Endothelial cell of umbilical vein (primary cell): ENCODE results near the gene INHBC. TPM values are rescaled to one million over a fixed set of nuclear protein-coding genes. Genes with fewer than 3 reads are reported as not detected.

Experiments
- Bru-seq: library from RNA; stranded (reverse); fragments of 400-500 nt; gene quantifications from one replicate; lab custom pipeline; 2021; lab: Mats Ljungman, UMichigan
- BruChase-seq, 2 experiments: library from RNA; stranded (reverse); fragments of 400-500 nt; gene quantifications; one replicate each; lab custom pipeline; 2021; lab: Mats Ljungman, UMichigan
- BruUV-seq: library from RNA; stranded (reverse); fragments of 400-500 nt; replicated peaks from 2 replicates; lab custom pipeline; 2021; lab: Mats Ljungman, UMichigan
- CTCF ChIA-PET: fragments of 300-600, 350-600 bp; sonication (Branson Sonifier 250); formaldehyde crosslinking; loops from one replicate; lab custom pipeline; 2021; ENCODE audit warnings: antibody characterized with exemption, inconsistent platforms; lab: Charles Lee
- POLR2A ChIA-PET: fragments of 300-600, 350-600 bp; sonication (Branson Sonifier 250); formaldehyde crosslinking; loops from one replicate; lab custom pipeline; 2021; ENCODE audit warnings: antibody characterized with exemption, inconsistent platforms; lab: Charles Lee
- DNase-seq: peaks from one replicate; pipeline ENCODE4 v3.0.0-alpha.2; 2011; ENCODE audit warnings: low read depth, low spot score
- FAIRE-seq: peaks from 2 replicates; lab custom pipeline; 2011; peaks lifted over from hg19 to GRCh38; lab: Jason Lieb, UNC
- H2AFZ ChIP-seq: 2 replicates; pipeline ENCODE4 v1.6.0; 2012; ENCODE audit warnings: low read depth, low read length, control low read depth, inconsistent platforms
- H3K27ac ChIP-seq: 2 replicates; pipeline ENCODE4 v1.5.1; 2011; ENCODE audit warnings: low read depth, mild to moderate bottlenecking, control low read depth, low read length, moderate library complexity; ENCODE audit not compliant: insufficient read depth
- H3K27me3 ChIP-seq, 2 experiments: 2 replicates each; pipeline versions ENCODE4 v1.6.0 to v1.6.1; 2011; ENCODE audit warnings: low read length in 2 of 2, mixed read lengths in 1 of 2; ENCODE audit not compliant: control insufficient read depth in 2 of 2, insufficient read depth in 2 of 2
- H3K36me3 ChIP-seq, 2 experiments: 2 replicates in 1 of 2; 3 replicates in 1 of 2; pipeline ENCODE4 v1.5.1; 2011; ENCODE audit warnings: low read length in 2 of 2, mild to moderate bottlenecking in 1 of 2, moderate library complexity in 1 of 2; ENCODE audit not compliant: control insufficient read depth in 2 of 2, insufficient read depth in 2 of 2; ENCODE audit errors: extremely low read depth in 1 of 2
- H3K4me1 ChIP-seq: 3 replicates; pipeline ENCODE4 v1.5.1; 2011; ENCODE audit warnings: mild to moderate bottlenecking, low read length; ENCODE audit not compliant: control insufficient read depth, insufficient read depth; ENCODE audit errors: extremely low read depth
- H3K4me2 ChIP-seq: 2 replicates; pipeline ENCODE4 v1.6.1; 2011; ENCODE audit warnings: low read length, control low read depth, mixed read lengths; ENCODE audit not compliant: insufficient read depth
- H3K4me3 ChIP-seq, 3 experiments: fragments of 200-600 bp in 1 of 3; sonication (generic), shearing (Covaris generic) in 1 of 3; replicated peaks in 1 of 3; 2 replicates each; pipeline ENCODE4 v1.5.1; 2011 to 2016; ENCODE audit warnings: control low read depth in 3 of 3, low read length in 3 of 3, mild to moderate bottlenecking in 2 of 3, inconsistent platforms in 1 of 3, low read depth in 1 of 3, moderate library complexity in 1 of 3; ENCODE audit not compliant: insufficient read depth in 1 of 3
- H3K79me2 ChIP-seq: 2 replicates; pipeline ENCODE4 v1.6.0; 2012; ENCODE audit warnings: low read length, inconsistent platforms; ENCODE audit not compliant: control insufficient read depth, insufficient read depth
- H3K9ac ChIP-seq: replicated peaks from 2 replicates; pipeline ENCODE3; 2011; ENCODE audit warnings: low read length, control low read depth; ENCODE audit not compliant: insufficient read depth; ENCODE audit errors: extremely low read depth
- H3K9me1 ChIP-seq: replicated peaks from 3 replicates; pipeline ENCODE4 v1.6.0; 2011; ENCODE audit warnings: mild to moderate bottlenecking, low read length; ENCODE audit not compliant: control insufficient read depth, insufficient read depth; ENCODE audit errors: extremely low read depth
- H3K9me3 ChIP-seq: replicated peaks from 2 replicates; pipeline ENCODE4 v1.5.1; 2012; ENCODE audit warnings: low read length, inconsistent platforms; ENCODE audit not compliant: control insufficient read depth, insufficient read depth
- H4K20me1 ChIP-seq: replicated peaks from 2 replicates; pipeline ENCODE3; 2011; ENCODE audit warnings: mild to moderate bottlenecking, low read length; ENCODE audit not compliant: control insufficient read depth, insufficient read depth; ENCODE audit errors: extremely low read depth
- FOS ChIP-seq: IDR thresholded peaks from 2 replicates; pipeline ENCODE4 v1.6.1; 2011; ENCODE audit warnings: mild to moderate bottlenecking, low read length, moderate library complexity, borderline replicate concordance; ENCODE audit not compliant: insufficient read depth
- POLR2A ChIP-seq: IDR thresholded peaks from 2 replicates; pipeline ENCODE4 v1.6.1; 2012; ENCODE audit warnings: low read depth, mild to moderate bottlenecking, control low read depth, low read length
- dilution Hi-C: fragments of 300-500 bp; cut with MboI; formaldehyde crosslinking; loops from one replicate; pipeline ENCODE4 v1.15.0; 2019; ENCODE audit warnings: low sequenced_read_pairs; ENCODE audit not compliant: extremely low pct_ligation_motif_present
- intact Hi-C: fragments of 100-400 bp; cut with micrococcal nuclease; formaldehyde crosslinking; loops from one replicate; pipeline ENCODE4 v1.10.0; 2022
- long read RNA-seq: library from polyadenylated mRNA; stranded (forward); transcript quantifications from one replicate; pipeline ENCODE4 v2.0.0, GENCODE V29; 2021
- polyA minus RNA-seq, 3 experiments: library from RNA; depleted of rRNA, polyadenylated mRNA; stranded (reverse); fragments of >200 nt; gene quantifications; 1 replicate in 1 of 3; 2 replicates in 2 of 3; pipeline ENCODE4 v1.2.3, GENCODE V29; 2011
- polyA plus RNA-seq, 4 experiments: library from polyadenylated mRNA; depleted of rRNA in 3 of 4; stranded (reverse) in 3 of 4; unstranded in 1 of 4; fragments of >200 nt; gene quantifications; 2 replicates each; pipeline versions ENCODE4 v1.2.1 to v1.2.3, GENCODE V29; 2011 to 2012; ENCODE audit warnings: missing spikeins in 1 of 4
- total RNA-seq: library from RNA; stranded (reverse); gene quantifications from 2 replicates; pipeline ENCODE4 v1.2.3, GENCODE V29; 2021
- TF ChIP-seq, protein P1 (sequence below), 2 donors: IDR thresholded peaks; 1 replicate in 1 of 2; 2 replicates in 1 of 2; pipeline ENCODE4 v1.5.1; 2011; ENCODE audit warnings: low read length in 2 of 2, mild to moderate bottlenecking in 2 of 2, moderate library complexity in 2 of 2, control low read depth in 1 of 2, inconsistent platforms in 1 of 2, low read depth in 1 of 2; ENCODE audit not compliant: insufficient read depth in 1 of 2; ENCODE audit errors: extremely low read depth in 1 of 2

Gene INHBC
- total RNA-seq (not detected in 2 replicates), polyA plus RNA-seq (0.08 TPM in 1 of 2 replicates, not detected in the other), polyA minus RNA-seq (not detected in 2 replicates), Bru-seq, nascent RNA (percentile 12 among the genes with signal in this experiment), BruChase-seq, experiment 1, labeled RNA remaining after a 6-hour chase (percentile 10 among the genes with signal in this experiment), BruChase-seq, experiment 2, labeled RNA remaining after a 2-hour chase (percentile 8 among the genes with signal in this experiment)
- polyA plus RNA-seq (2011; cell fraction: cytosol; rRNA removed): not detected in 2 replicates
- not detected in 2 replicates for polyA plus RNA-seq (2011; cell fraction: nucleus; rRNA removed)
- not detected in 2 replicates for polyA plus RNA-seq (2012)
- polyA minus RNA-seq (2011; cell fraction: cytosol; rRNA and poly(A)+ RNA removed): not detected
- polyA minus RNA-seq (2011; cell fraction: nucleus; rRNA and poly(A)+ RNA removed): 0.29 TPM in 1 of 2 replicates, not detected in the other
- long read RNA-seq: 0 reads

- H3K27ac ChIP-seq: no peak within 1 kb of the TSS
- H3K4me3 ChIP-seq: no peak within 1 kb of the TSS
- no peak for DNase-seq
- intact Hi-C loops (loop anchor here (5.0 kb wide), 1 partner anchor 127 kb away; no protein-coding TSS in a partner anchor), dilution Hi-C loops (no loop called here)
- TF ChIP-seq POLR2A (no peak), FOS (no peak)
- TF ChIP-seq, protein P1, sequence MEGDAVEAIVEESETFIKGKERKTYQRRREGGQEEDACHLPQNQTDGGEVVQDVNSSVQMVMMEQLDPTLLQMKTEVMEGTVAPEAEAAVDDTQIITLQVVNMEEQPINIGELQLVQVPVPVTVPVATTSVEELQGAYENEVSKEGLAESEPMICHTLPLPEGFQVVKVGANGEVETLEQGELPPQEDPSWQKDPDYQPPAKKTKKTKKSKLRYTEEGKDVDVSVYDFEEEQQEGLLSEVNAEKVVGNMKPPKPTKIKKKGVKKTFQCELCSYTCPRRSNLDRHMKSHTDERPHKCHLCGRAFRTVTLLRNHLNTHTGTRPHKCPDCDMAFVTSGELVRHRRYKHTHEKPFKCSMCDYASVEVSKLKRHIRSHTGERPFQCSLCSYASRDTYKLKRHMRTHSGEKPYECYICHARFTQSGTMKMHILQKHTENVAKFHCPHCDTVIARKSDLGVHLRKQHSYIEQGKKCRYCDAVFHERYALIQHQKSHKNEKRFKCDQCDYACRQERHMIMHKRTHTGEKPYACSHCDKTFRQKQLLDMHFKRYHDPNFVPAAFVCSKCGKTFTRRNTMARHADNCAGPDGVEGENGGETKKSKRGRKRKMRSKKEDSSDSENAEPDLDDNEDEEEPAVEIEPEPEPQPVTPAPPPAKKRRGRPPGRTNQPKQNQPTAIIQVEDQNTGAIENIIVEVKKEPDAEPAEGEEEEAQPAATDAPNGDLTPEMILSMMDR (IDR thresholded peaks at IDR 0.05; ENCODE audit: extremely low read depth in 1 of 2, insufficient read depth in 1 of 2, low read depth in 1 of 2, low read length in 2 of 2): no peak
- ChIA-PET POLR2A (no interaction called here), CTCF (interaction anchor here (0.7 to 2.1 kb wide), 5 partner anchors 14 to 127 kb away, joined by 3 to 8 read pairs (median 4); no protein-coding TSS in a partner anchor)
- no peaks in the 10 kb centered on the region for H4K20me1 ChIP-seq
- no peak within 1 kb of the TSS for H2AFZ ChIP-seq
- H3K36me3 ChIP-seq: no peaks in the 10 kb centered on the region
- H3K9ac ChIP-seq: no peak within 1 kb of the TSS
- H3K9me3 ChIP-seq: no peaks in the 10 kb centered on the region
- no peak for FAIRE-seq
- H3K4me2 ChIP-seq: no peak within 1 kb of the TSS
- no TSS peak for BruUV-seq
- H3K4me1 ChIP-seq: peaks cover 2% of the 10 kb centered on the region
- peaks cover 0 to under 1% of the 10 kb centered on the region in 2 experiments for H3K27me3 ChIP-seq
- H3K79me2 ChIP-seq: peaks cover 6% of the 10 kb centered on the region
- no peaks in the 10 kb centered on the region for H3K9me1 ChIP-seq
These were observed at the start of gene INHBC for GRCh38 chr12:57434517-57435223. Gene INHBC, plus strand, starts transcription at chr12:57434784. Its CDS starts 103 bp downstream, at chr12:57434887.
